Caco-2 (cell line): ENCODE data around the gene ALK. TPM values are rescaled to one million over a fixed set of nuclear protein-coding genes. Genes with fewer than 3 reads are reported as not detected.

ENCODE experiments used
- BruUV-seq: library from RNA; stranded (reverse); fragments of 400-500 nt; replicated peaks from 2 replicates; lab custom pipeline; 2021; lab: Mats Ljungman, UMichigan
- CTCF ChIA-PET: fragments of 300-600 bp; sonication (Branson Sonifier 250); formaldehyde crosslinking; loops from one replicate; lab custom pipeline; 2022; ENCODE audit warnings: antibody characterized with exemption; lab: Charles Lee
- POLR2A ChIA-PET: fragments of 300-600 bp; sonication (Branson Sonifier 250); formaldehyde crosslinking; loops from one replicate; lab custom pipeline; 2022; ENCODE audit warnings: antibody characterized with exemption; lab: Charles Lee
- DNase-seq, 2 experiments: peaks; one replicate each; pipeline versions ENCODE4 v3.0.0 to v3.0.0-alpha.2; 2020 to 2022
- H3K27me3 ChIP-seq: replicated peaks from 2 replicates; pipeline ENCODE4 v1.6.0; 2011; ENCODE audit warnings: low read length; ENCODE audit not compliant: control insufficient read depth, insufficient read depth
- H3K36me3 ChIP-seq: 2 replicates; pipeline ENCODE4 v1.5.1; 2011; ENCODE audit warnings: low read length; ENCODE audit not compliant: control insufficient read depth, insufficient read depth
- H3K4me1 ChIP-seq: fragments of 250-450 bp; sonication (Bioruptor Pico); 2 replicates; pipeline ENCODE4 v1.5.1; 2020; ENCODE audit warnings: mild to moderate bottlenecking
- H3K4me3 ChIP-seq: 2 replicates; pipeline ENCODE4 v1.5.1; 2011; ENCODE audit warnings: low read depth, mild to moderate bottlenecking, control low read depth, low read length
- H3K9me3 ChIP-seq: fragments of 250-450 bp; sonication (Bioruptor Pico); 2 replicates; pipeline ENCODE4 v1.5.1; 2020; ENCODE audit warnings: mild to moderate bottlenecking, moderate library complexity
- H3K27ac Mint-ChIP-seq: one replicate; pipeline ENCODE4 v1.8.0; 2022; ENCODE audit warnings: mixed read lengths; ENCODE audit not compliant: unreplicated experiment
- H3K27me3 Mint-ChIP-seq: one replicate; pipeline ENCODE4 v1.8.0; 2022; ENCODE audit warnings: mixed read lengths; ENCODE audit not compliant: insufficient read depth, unreplicated experiment
- H3K36me3 Mint-ChIP-seq: one replicate; pipeline ENCODE4 v1.8.0; 2022; ENCODE audit warnings: mild to moderate bottlenecking, mixed read lengths; ENCODE audit not compliant: insufficient read depth, unreplicated experiment
- H3K4me1 Mint-ChIP-seq: one replicate; pipeline ENCODE4 v1.8.0; 2022; ENCODE audit warnings: low read depth, mixed read lengths; ENCODE audit not compliant: unreplicated experiment
- H3K4me3 Mint-ChIP-seq: one replicate; pipeline ENCODE4 v1.8.0; 2022; ENCODE audit warnings: mild to moderate bottlenecking, moderate library complexity, mixed read lengths; ENCODE audit not compliant: unreplicated experiment
- H3K9me3 Mint-ChIP-seq: one replicate; pipeline ENCODE4 v1.8.0; 2022; ENCODE audit warnings: mixed read lengths; ENCODE audit not compliant: unreplicated experiment
- CTCF ChIP-seq, 2 experiments: fragments of 200-600 bp in 1 of 2; IDR thresholded peaks; 1 replicate in 1 of 2; 2 replicates in 1 of 2; pipeline versions ENCODE4 v1.5.1 to v1.8.0; 2011 to 2022; ENCODE audit warnings: antibody characterized with exemption in 1 of 2, control low read depth in 1 of 2, inconsistent platforms in 1 of 2, low read depth in 1 of 2, low read length in 1 of 2, mild to moderate bottlenecking in 1 of 2, moderate library complexity in 1 of 2; ENCODE audit not compliant: insufficient read depth in 1 of 2, severe bottlenecking in 1 of 2, unreplicated experiment in 1 of 2
- intact Hi-C: fragments of 100-400 bp; cut with micrococcal nuclease; formaldehyde crosslinking; loops from one replicate; pipeline ENCODE4 v1.10.0; 2022; ENCODE audit not compliant: unreplicated experiment
- total RNA-seq: library from RNA; stranded (reverse); gene quantifications from 2 replicates; pipeline ENCODE4 v1.2.3, GENCODE V29; 2022

ALK gene
- total RNA-seq, 1 experiment from 2014 or later, result 0.11 TPM

- no peak for TF ChIP-seq CTCF (IDR thresholded peaks at IDR 0.05; ENCODE audit: insufficient read depth in 1 of 2, low read depth in 1 of 2, low read length in 1 of 2, severe bottlenecking in 1 of 2, unreplicated experiment in 1 of 2)
- Mint-ChIP-seq H3K4me1 (no peaks in the 10 kb centered on the region), H3K4me3 (no peak overlapping the region), H3K36me3 (no peaks in the 10 kb centered on the region), H3K27me3 (peaks cover 34% of the 10 kb centered on the region), H3K9me3 (no peaks in the 10 kb centered on the region), H3K27ac (no peak overlapping the region)
- no peak for DNase-seq
- CTCF ChIA-PET, result no interaction called here
- intact Hi-C loops, result no loop called here
- H3K27me3 ChIP-seq, result no peaks in the 10 kb centered on the region
- no peaks in the 10 kb centered on the region for H3K4me1 ChIP-seq
- no peaks in the 10 kb centered on the region for H3K36me3 ChIP-seq
- BruUV-seq, result no TSS peak
- H3K9me3 ChIP-seq, result no peaks in the 10 kb centered on the region
- POLR2A ChIA-PET, result no interaction called here
- H3K4me3 ChIP-seq, result no peak overlapping the region
Measured at GRCh38 chr2:29343830-29344229, 577.6 kb downstream of the ALK start.

GRCh38 chr2:29336341-29337241 lies 584.8 kb downstream of the ALK start:
- Mint-ChIP-seq H3K36me3 (no peaks in the 10 kb centered on the region), H3K4me3 (no peak overlapping the region), H3K27ac (no peak overlapping the region), H3K9me3 (no peaks in the 10 kb centered on the region), H3K27me3 (peaks cover 27% of the 10 kb centered on the region), H3K4me1 (no peaks in the 10 kb centered on the region)
- POLR2A ChIA-PET, result no interaction called here
- no peak for DNase-seq
- CTCF ChIA-PET, result no interaction called here
- no TSS peak for BruUV-seq
- no peaks in the 10 kb centered on the region for H3K36me3 ChIP-seq
- intact Hi-C loops, result no loop called here
- H3K9me3 ChIP-seq, result no peaks in the 10 kb centered on the region
- no peak overlapping the region for H3K4me3 ChIP-seq
- TF ChIP-seq CTCF (IDR thresholded peaks at IDR 0.05; ENCODE audit: insufficient read depth in 1 of 2, low read depth in 1 of 2, low read length in 1 of 2, severe bottlenecking in 1 of 2, unreplicated experiment in 1 of 2), result no peak
- H3K27me3 ChIP-seq, result no peaks in the 10 kb centered on the region
- H3K4me1 ChIP-seq, result no peaks in the 10 kb centered on the region

- DNase-seq, result no peak
- Mint-ChIP-seq H3K4me1 (no peaks in the 10 kb centered on the region), H3K9me3 (no peaks in the 10 kb centered on the region), H3K4me3 (no peak overlapping the region), H3K27ac (no peak overlapping the region), H3K36me3 (no peaks in the 10 kb centered on the region), H3K27me3 (peaks cover 25% of the 10 kb centered on the region)
- ChIA-PET CTCF (interaction anchor here (0.6 kb wide), 1 partner anchor 28 kb away, joined by 3 read pairs; no protein-coding TSS in a partner anchor), POLR2A (no interaction called here)
- Histone ChIP-seq H3K4me3 (no peak overlapping the region), H3K36me3 (no peaks in the 10 kb centered on the region), H3K27me3 (no peaks in the 10 kb centered on the region), H3K4me1 (no peaks in the 10 kb centered on the region), H3K9me3 (no peaks in the 10 kb centered on the region)
- TF ChIP-seq CTCF (IDR thresholded peaks at IDR 0.05; ENCODE audit: insufficient read depth in 1 of 2, low read depth in 1 of 2, low read length in 1 of 2, severe bottlenecking in 1 of 2, unreplicated experiment in 1 of 2), result no peak
- intact Hi-C loops, result no loop called here
- no TSS peak for BruUV-seq
Measured at GRCh38 chr2:29335396-29335795, 586.0 kb downstream of the ALK start.
